GM19351 (cell line): Measurements from ENCODE around the gene C19orf81.

Experiments used
- ATAC-seq: cut with Tn5 transposase; IDR thresholded peaks from one replicate; pipeline ENCODE4 v1.9.1; 2021; ENCODE audit warnings: mild to moderate bottlenecking, moderate library complexity; ENCODE audit not compliant: unreplicated experiment

C19orf81 gene

DNA sequence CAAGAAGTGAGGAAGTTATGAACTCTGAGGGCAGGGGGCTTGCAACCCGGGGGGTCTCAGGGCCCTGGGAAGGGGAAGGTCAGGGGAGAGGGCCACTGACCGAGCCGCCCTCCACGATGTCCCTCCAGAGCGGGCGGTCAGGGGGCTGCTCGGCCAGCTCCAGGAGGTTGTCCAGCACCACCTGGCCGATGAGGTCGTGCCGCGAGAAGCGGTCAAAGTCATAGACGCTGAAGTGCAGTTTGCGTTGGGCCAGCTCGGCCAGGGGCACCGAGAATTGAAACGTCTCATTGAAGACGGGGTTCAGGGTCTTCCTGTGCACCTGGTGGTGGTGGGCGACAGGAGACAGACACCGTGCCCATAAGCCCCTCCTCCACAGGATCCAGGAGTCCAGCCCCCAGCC lies 20.1 kb upstream of the C19orf81 start:
- no peak for ATAC-seq

DNA sequence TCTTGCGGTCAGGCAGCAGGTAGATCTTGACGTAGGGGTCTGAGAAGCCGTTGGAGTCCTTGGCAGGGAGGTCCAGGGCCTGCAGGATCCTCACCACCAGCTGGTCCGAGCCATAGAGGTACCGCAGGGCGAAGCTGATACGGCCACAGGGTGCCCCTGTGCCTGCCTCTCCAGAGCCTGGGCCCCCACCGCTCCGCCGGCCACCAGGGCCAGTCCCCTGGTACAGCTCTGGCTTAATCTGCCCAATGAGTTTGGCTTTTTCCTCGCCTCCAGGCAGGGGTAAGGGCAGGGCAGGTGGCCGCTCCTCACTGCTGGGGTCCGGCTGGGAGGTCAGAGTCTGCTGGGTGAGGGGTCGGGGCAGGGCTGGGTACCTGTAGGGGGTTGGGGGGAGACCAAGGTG lies 19.4 kb upstream of the C19orf81 start:
- no peak for ATAC-seq

DNA sequence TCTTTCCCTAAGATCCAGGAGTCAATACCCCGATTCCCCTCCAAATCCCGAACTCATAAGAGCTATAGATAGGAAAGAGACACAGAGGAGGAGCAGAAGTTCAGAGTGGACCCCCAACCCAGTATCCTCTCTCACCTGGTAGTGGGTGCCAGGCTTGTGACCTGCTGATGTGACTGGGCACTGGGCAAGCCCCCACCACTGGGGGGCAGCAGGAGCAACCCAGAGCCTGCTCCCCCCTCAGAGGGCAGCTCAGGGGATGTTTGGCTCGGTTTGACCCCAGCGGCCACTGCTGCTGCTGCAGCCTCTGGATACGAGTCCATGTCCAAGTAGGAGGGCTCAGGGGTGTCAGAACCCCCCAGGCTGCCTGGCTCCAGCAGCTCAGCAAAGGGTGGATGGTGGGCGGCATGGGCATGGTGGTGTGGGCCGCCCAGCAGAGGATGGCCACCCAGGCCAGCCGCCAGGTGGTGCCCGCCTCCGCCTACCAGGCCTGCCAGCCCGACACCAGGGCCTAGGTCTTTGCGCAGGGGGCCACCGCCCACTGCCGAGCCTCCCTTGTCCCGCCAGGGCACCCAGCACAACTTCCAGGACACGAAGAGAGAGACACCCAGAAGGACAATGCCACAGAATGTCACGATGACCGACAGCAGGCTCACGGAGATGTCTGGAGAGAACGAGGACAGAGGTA lies 17.0 kb upstream of the C19orf81 start:
- ATAC-seq, result no peak

DNA sequence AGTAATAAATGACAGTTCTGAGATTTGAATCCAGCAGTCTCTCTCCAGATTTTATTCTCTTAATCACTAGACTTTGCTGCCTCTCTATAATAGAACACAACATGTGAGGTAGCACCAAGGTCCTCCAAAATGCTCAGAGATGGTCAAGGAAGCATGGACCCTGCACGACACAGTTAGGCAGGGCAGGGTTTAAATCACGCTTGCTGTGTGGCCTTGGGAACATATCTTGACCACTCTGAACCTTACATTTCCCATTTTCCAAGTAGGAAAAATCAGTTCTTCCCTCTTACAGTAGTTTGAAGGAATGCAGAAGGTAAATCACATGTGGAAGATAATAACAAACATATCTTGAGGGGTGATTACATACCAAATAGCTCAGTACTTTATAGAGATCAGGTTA lies 15.9 kb upstream of the C19orf81 start:
- no peak for ATAC-seq

DNA sequence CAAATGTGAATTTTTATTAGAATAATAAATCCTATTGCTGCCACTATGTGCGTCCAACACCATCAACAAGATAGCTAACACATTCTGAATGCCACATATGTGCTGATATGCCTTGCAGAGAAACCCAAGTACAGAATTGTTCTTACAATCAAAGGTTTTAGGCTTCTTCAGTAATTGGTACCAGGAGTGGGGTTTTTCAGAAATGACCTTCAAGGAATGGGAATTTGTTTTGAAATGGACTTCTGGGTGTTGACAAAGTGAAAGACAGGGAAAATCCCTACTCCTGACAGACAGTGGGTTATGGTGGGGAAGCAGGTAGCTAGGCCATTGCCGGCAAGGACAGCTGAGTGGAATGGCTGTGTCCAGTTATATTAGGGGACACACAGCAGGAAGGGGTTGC lies 15.3 kb upstream of the C19orf81 start:
- ATAC-seq, result no peak

DNA sequence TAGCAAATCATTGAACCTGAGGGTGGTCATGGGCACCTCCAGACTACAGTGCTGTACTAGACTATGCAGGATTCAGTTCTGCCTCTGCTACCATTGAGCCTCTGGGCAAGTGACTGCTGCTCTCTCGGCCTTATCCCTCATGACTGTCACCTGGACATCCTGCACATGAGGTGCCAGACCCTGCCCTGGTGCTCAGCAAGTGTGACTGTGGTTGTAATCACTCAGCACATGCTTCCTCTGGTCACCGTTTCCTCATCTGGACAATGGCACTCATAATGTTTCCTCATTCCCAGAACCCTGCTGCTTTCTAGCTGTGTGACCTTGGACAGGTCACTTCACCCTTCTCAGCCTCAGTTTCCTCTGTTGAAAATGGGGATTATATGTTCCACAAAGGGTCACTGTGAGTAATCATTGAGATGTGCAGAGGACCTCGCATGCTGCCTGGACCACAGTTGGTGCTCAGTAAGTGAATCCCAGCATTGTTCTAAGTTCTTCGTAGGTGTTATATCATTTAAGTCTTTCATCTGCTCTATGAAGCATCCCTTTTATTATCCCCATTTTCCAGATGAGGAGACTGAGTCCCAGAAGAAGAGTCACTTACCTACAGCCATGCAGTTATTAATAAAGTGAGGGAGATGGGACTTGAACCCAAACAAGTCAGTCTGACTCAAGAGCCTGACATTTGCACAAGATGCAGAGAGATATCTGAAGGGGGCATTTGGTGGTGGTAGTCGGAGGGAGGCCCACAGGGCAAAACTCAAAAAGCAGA lies 12.7 kb upstream of the C19orf81 start:
- no peak for ATAC-seq

DNA sequence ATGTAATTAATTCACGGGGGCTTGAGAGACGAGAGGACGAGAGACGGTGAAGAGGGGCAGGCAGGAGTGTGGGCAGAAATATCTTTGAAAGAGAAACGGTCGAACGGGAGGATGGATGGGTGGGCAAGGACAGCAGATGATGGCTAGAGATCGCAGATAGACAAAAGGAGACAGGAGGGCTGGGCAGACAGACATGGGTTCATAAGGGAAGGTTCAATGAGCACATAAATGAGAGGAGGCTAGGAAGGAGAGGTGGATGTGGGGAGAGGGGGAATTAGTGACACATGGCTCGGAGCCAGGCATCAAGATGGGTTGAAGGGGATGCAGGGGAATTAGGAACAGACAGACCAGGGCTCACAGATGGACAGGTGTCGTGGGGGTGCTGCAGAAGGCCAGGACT lies 10.6 kb upstream of the C19orf81 start:
- ATAC-seq, result no peak

DNA sequence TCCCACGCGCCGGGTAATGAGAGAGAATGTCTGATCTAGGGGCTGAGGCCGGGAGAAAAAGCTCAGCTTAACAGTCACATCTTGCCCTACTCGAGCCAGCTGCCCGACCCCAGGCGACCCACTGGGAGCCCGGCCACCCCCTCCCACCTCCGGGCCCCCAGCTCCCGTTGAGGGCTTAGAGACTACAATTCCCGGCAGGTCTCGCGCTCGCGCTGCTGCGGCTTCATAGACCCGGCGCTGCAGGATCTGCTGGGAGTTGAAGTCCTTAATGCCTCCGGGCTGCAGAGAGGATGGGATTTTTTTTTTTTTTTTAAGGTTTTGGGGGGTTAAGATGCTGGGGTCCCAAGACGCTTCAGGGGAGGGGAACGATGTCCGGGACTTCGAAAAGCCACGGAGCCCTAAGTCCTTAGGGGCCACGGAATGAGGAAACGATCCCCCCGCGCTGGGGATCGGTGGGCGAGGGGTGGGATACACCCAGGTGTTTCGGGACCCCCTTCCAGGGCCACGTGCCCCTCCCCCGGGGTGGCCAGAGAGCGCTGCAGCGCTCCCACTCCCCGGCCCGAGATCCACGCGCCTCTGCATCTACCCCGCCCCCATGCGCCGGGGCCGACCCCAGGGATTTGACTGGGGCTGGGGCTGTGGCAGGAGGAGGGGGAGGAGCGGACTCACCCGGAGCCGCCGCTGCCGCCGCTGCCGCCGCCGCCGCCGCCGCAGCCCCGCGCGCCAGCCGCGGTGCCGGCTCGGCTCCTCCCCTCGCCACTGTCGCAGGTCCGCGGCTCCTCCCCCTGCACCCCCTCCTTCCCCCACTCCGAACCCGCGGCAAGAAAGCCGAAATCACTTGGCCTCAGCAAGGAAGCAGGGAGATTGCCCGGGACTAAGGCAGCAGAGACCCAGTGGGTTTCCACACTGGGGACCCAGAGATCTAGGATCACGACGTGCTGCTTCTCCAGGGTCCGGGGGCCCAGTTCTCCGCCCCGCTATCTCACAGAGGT lies 9.8 kb upstream of the C19orf81 start, which contains the start of gene SYT3:
TSS of gene SYT3 (minus strand) at position 761 of the 992 bp plus-strand sequence. CDS start 2,470 bp downstream, outside the sequence.
- no peak for ATAC-seq

DNA sequence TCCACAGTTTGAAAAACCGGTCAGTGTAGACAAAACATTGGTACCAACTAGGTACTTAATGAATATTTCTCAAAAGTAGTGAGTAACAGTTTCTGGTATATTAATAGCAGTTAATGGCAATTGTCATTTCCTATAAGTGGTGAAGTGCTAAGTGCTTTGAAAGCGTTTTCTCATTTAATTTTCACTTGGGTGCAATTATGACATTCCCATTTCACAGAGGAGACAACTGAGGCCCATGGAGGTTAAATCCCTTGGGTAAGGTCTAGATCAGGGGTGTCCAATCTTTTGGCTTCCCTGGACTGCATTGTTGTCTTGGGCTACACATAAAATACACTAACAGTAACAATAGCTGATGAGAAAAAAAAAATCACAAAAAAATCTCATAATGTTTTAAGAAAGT lies 8.9 kb upstream of the C19orf81 start:
- no peak for ATAC-seq

DNA sequence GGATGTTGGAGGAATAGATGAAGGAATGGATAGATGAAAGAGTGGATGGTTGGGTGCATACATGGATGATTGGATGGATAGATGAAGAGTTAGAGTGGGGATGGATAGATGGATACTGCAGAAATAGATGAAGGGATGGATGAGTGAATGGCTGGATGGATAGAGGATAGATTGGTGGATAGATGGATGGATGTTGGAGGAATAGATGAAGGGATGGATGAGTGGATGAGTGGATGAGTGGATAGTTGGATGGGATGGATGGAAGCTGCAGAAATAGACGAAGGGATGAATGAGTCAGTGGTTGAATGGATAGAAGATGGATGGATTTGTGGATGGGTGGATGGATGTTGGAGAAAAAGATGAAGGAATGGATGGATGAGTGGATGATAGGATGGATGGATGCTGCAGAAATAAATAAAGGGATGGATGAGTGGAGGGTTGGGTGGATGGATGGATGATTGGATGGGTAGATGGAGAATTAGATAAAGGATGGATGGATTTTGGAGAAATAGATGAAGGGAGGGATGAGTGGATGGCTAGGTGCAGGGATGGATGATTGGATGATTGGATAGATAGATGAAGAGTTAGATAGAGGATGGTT lies 4.8 kb upstream of the C19orf81 start:
- no peak for ATAC-seq

DNA sequence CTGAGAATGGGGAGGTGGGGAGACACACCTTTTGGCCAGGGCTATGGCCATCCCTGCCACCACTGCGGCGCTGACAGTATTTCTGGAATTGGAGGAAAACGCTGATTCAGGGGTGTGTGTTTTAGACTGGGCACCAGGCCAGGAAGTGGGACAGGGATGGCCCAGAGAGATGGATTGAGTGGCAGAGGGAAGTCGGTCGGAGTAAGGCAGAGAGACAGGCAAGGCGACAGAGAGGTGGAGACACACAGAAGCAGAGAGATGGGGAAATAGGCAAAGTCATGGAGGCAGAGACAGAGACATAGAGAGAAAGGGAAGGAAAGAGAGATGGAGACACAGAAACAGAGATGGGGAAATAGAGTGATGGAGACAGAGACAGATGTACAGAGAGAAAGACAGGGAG lies 4.1 kb upstream of the C19orf81 start:
- no peak for ATAC-seq

DNA sequence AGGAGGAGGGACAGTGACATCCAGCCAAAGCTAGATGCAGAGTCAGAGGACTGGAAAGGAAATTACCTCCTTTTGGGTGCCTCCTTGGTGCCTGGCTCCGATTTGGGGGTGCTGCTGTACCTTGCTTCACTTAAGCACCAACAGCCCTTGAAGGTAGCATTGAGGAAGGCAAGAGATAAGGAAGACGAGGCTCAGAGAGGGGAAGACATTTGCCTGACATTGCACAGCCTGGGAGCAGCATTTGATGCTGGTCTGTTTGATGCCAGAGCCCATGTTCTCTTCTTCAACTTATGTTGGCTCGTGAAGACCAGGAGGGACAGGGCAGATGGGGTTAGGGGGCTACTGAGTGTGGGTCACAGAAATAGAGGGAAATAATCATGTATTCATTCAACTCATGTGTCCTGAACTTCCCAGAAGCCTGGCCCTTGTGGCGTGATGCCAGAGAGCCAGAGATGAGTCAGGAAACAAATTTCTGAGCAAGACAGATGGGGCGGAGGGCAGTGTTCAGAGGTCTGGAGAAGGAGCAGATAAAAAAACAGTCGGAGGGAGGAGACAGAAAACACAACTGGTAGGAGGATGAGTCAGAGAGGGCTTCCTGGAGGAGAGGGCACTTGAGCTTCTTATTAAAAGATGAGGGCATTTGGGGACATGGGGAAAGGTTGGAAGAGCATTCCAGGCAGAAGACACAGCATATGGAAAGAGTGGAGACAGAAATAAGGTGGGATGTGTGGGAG lies 3.0 kb upstream of the C19orf81 start:
- no peak for ATAC-seq

DNA sequence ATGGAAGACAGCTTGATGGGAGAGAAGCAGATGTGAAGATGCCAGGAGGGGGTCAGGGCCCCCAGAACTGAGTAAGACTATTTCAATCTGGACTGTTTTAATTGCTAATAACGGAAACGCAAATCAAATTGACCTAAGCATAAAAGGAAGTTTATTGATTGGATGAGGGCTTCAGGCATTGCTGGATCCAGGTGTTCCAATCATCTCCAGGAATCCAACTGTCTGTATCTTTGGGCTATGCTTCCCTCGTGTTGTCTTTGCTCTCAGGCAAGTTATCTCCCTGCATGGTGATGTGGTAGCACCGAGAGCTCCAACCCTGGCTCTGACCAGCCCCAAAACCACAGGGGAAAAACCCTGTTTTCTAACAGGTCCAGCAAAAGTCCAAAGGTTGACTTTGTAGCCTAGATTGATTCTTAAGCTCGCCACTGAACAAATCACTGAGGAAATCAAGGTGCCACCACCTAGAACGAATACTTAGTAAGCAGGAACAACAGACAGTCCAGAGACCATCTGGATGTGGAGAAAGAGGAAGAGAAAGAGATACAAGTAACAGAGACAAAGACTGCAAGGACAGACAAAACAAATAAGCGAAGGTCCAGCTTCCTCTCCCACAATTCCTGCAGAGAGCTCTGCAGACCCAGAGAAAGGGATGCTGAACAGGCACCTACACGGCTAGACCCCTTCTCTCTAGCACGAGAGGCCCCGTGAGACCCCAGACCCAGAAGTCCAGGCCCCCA lies 1.2 kb upstream of the C19orf81 start:
- no peak for ATAC-seq

DNA sequence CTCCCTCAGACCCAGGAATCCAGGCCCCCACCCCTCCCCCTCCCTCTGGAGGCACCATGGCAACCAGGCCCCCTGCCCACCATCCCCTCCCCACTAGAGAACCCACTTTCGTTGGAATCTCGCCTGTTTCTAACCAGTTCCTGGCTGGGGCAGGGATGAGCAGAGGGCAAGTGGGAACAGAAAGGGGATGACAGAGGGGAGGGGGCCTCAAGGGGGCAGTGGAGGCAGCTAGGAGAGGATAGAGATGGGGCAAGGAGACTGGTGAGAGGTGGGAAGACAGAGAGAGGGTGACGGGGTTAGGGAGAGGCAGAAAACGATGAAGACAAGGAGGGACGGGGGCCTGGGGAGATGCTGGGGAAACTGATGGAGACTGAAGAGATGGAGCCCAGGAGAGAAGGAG lies 586 bp upstream of the C19orf81 start:
- no peak for ATAC-seq

DNA sequence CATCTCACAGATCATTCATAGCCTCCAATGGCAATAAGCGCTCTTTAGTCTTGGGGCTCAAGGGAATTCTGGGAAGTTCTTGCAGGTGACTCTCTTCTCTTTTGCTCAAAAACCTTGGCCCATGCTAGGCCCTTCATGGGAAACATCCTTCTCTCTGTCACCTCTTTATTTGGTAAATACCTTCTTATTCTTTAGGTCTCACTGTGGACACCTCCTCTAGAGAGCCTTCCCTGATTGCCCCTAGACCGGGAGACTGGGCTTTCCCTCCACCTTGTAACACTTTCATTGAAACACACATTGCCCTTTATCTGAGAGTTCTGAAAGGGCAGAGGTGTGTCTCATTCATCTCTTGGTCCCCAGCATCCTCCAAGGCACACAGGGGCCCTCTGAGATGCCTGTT lies 1.9 kb downstream of the C19orf81 start:
- no peak for ATAC-seq

DNA sequence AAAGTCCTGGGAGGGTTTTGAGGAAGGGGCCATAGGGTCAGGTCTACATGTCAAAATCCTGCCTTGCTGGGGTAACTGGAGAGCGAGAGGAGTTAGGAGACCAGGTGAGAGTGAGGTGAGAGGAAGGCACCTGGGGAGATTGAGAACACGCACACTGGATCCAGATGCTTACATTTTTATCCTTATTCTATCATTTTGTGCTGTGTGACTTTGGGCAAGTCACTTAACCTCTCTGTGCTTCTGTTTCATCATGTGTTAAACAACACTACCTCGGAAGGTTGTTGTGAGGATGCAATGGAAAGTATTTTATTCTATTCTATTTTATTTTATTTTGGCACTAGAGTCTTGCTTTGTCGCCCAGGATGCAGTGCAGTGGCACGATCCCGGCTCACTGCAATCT lies 3.5 kb downstream of the C19orf81 start:
- ATAC-seq, result no peak

DNA sequence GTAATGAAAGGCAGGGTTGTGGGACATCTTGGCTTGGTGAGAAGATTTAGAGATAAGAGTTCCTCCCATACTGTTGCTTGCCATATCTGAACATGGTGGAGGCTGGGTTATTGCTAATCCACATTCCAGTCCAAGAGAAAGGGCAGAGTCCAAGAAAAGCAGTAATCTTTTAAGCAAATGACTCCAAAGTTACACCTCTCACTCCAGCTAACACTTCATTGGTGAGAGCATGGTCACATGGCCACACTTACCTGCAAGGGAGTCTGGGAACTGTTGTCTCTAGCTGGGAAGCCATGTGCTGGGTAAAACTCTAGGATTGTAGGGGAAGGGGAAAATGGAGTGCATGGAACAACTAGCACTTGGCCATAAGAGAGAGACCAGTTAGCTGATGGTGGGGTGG lies 5.6 kb downstream of the C19orf81 start:
- no peak for ATAC-seq

DNA sequence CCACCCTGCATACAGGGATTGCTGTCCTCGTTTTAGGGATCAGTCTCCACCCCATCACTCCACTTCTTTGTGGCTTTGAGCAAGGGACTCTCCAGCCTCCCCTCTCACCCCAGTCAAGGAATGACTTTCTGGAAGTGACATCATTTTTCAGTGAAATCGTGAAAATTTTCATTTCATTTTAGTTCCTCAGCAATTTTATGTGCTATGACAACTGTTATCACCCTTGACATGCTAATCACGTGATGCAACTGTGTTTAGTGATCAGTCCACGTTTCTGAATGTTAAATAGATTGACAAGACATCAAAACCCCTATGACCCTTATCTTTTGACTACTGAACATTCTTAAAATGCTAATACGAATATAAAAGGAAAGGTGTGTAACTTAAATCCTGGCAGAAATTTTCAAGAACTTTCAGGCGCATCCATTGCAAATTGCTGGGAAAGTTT lies 8.0 kb downstream of the C19orf81 start:
- ATAC-seq, result no peak

DNA sequence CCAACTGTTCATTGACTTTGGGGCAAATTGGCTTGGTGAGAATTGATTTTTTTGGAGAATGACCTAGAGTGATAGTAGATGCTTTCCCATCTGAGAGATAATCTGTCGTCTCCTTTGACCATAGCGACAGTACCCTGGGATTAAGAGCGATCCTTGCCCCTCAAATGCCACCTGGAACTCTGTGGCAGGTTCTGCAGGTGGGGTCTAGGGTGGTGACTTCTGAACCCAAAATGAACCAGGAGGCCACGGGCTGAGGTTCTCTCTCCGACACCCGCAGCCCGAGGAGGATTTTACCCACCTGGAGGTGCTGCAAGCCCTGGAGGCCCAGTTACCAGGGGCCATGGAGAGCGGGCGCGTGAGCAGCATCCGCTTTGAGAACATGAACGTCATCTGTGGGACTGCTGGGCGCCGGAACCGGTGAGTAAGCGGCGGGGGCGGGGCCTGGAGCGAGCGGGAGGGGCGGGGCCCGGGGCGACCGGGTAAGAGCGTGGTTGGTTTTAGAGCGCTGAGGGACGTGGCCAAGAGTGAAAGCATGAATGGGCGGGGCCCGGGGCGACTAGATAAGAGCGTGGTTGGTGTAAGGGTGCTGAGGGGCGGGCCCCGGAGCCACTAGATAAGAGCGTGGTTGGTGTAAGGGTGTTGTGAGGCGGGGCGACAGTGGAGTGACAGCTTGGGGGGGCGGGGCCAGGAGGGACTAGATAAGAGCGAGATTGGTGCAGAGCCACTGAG lies 8.6 kb downstream of the C19orf81 start:
- ATAC-seq, result no peak
